Gastroesophageal sphincter (tissue), 4 donors: Measurements from ENCODE around the gene MFNG. TPM values are rescaled to one million over a fixed set of nuclear protein-coding genes. Genes with fewer than 3 reads are reported as not detected.

Source experiments
- ATAC-seq: fragments of 150-250 bp; one replicate; pipeline ENCODE4 v1.9.1; 2016; ENCODE audit warnings: mild to moderate bottlenecking, moderate library complexity
- H3K27ac ChIP-seq, 4 donors: fragments of 200-600 bp; sonication (generic) in 3 of 4; 1 replicate in 3 of 4; 2 replicates in 1 of 4; pipeline ENCODE4 v1.5.1; 2016 to 2019
- H3K27me3 ChIP-seq: fragments of 200-600 bp; sonication (generic); one replicate; pipeline ENCODE4 v1.5.1; 2019
- H3K36me3 ChIP-seq, 2 donors: fragments of 200-600 bp; sonication (generic); one replicate each; pipeline ENCODE4 v1.5.1; 2019; ENCODE audit warnings: control low read depth in 1 of 2
- H3K4me1 ChIP-seq, 3 donors: fragments of 200-600 bp; sonication (generic); 1 replicate in 2 of 3; 2 replicates in 1 of 3; pipeline ENCODE4 v1.5.1; 2016 to 2019; ENCODE audit warnings: control low read depth in 2 of 3
- H3K4me3 ChIP-seq, 2 donors: fragments of 200-600 bp; sonication (generic); one replicate each; pipeline ENCODE4 v1.5.1; 2019; ENCODE audit warnings: mild to moderate bottlenecking in 1 of 2, moderate library complexity in 1 of 2
- H3K9me3 ChIP-seq, 3 donors: fragments of 200-600 bp; sonication (generic); one replicate each; pipeline ENCODE4 v1.5.1; 2017 to 2019; ENCODE audit warnings: control low read depth in 2 of 3
- CTCF ChIP-seq, 4 experiments: fragments of 200-600 bp in 2 of 4; fragments of 450-650 bp in 2 of 4; sonication (generic) in 1 of 4; IDR thresholded peaks; one replicate each; pipeline ENCODE4 v1.5.1; 2017 to 2019; ENCODE audit warnings: antibody characterized with exemption in 4 of 4, mild to moderate bottlenecking in 2 of 4, moderate library complexity in 2 of 4
- EP300 ChIP-seq: sonication (generic); formaldehyde crosslinking; IDR thresholded peaks from one replicate; pipeline ENCODE4 v1.6.1; 2017; ENCODE audit warnings: antibody characterized with exemption, mild to moderate bottlenecking
- POLR2A ChIP-seq, 2 donors: fragments of 450-650 bp; IDR thresholded peaks; one replicate each; pipeline ENCODE4 v1.6.1; 2017; ENCODE audit warnings: antibody characterized with exemption in 2 of 2, mild to moderate bottlenecking in 2 of 2, moderate library complexity in 1 of 2
- POLR2AphosphoS5 ChIP-seq: sonication (generic); formaldehyde crosslinking; IDR thresholded peaks from one replicate; pipeline ENCODE4 v1.6.1; 2017; ENCODE audit warnings: antibody characterized with exemption
- WGBS, 2 donors: methylation state at CpG; one replicate each; pipeline ENCODE4 v1.1.5; 2018; ENCODE audit warnings: low coverage in 1 of 2; 5-methylcytosine and 5-hydroxymethylcytosine counted together
- total RNA-seq, 4 donors: library from RNA; depleted of rRNA; stranded (reverse); fragments of >200 nt; gene quantifications; one replicate each; pipeline ENCODE4 v1.1.0, GENCODE V29; 2016

MFNG gene
- total RNA-seq, 4 donors from 2014 or later = 6.4 to 14.6 (median 12.1) TPM

DNA sequence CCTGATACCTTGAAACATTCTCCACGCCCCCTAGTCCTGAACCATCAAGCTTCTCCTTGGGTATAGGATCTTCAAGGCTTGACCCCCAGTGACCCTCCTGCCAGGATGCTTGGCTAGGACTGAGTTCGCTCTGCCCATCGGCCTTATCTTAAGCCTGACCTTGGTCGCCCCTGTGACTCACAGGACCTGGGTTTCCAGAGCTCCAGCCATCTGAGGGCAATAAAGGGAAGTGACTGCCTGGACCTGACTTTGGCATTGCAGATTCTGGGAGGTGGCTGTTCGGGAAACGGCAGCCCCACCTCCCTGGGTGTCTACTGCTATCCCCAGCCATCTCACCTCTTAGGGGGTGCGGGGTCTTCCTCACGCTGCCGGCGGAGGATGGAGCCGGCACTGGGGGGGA is 17.7 kb upstream of the MFNG start:
- Histone ChIP-seq H3K9me3 (no peaks in the 10 kb centered on the region), H3K27me3 (peaks cover 69% of the 10 kb centered on the region), H3K4me3 (no peak overlapping the region), H3K36me3 (peaks cover 0 to 11% of the 10 kb centered on the region in 2 donors), H3K27ac (peak overlapping the region in 3 of 4 donors; percentile 43 to 66 (median 52)), H3K4me1 (peaks cover 0 to 48% (median 0%) of the 10 kb centered on the region in 3 donors)
- no CpG with 5 or more reads among the region's 11 CpGs for whole genome bisulfite sequencing, 2 donors
- TF ChIP-seq CTCF (IDR thresholded peaks at IDR 0.05) = no peak
- TF ChIP-seq POLR2AphosphoS5 = no peak
- no peak for TF ChIP-seq EP300
- TF ChIP-seq POLR2A (IDR thresholded peaks at IDR 0.05) = no peak
- no peak for ATAC-seq

GRCh38 chr22:37503183-37503683 is 17.0 kb upstream of the MFNG start:
- WGBS, 2 donors = 94% methylated on average over 2 of the region's 3 CpGs; no CpG with 5 or more reads in 1 of the 2 donors
- TF ChIP-seq POLR2AphosphoS5 = no peak
- TF ChIP-seq CTCF (IDR thresholded peaks at IDR 0.05) = no peak
- TF ChIP-seq POLR2A (IDR thresholded peaks at IDR 0.05) = no peak
- no peak for TF ChIP-seq EP300
- no peak for ATAC-seq
- Histone ChIP-seq H3K4me3 (no peak overlapping the region), H3K27ac (peak overlapping the region in 3 of 4 donors; percentile 28 to 54 (median 52)), H3K36me3 (peaks cover 0 to 11% of the 10 kb centered on the region in 2 donors), H3K4me1 (peaks cover 0 to 42% (median 0%) of the 10 kb centered on the region in 3 donors), H3K27me3 (peaks cover 69% of the 10 kb centered on the region), H3K9me3 (no peaks in the 10 kb centered on the region)

GRCh38 chr22:37502342-37503182 is 16.4 kb upstream of the MFNG start:
- Histone ChIP-seq H3K4me1 (peaks cover 0 to 42% (median 0%) of the 10 kb centered on the region in 3 donors), H3K27me3 (peaks cover 67% of the 10 kb centered on the region), H3K4me3 (no peak overlapping the region), H3K27ac (peak overlapping the region in 3 of 4 donors; percentile 28 to 60 (median 52)), H3K9me3 (no peaks in the 10 kb centered on the region), H3K36me3 (peaks cover 0 to 11% of the 10 kb centered on the region in 2 donors)
- peak; percentile 22 for ATAC-seq
- WGBS, 2 donors = 33 to 80% methylated on average over 1 of the region's 16 CpGs
- TF ChIP-seq POLR2AphosphoS5 (no peak), POLR2A (IDR thresholded peaks at IDR 0.05) (no peak), CTCF (IDR thresholded peaks at IDR 0.05) (no peak), EP300 (no peak)

GRCh38 chr22:37501610-37502341 is 15.6 kb upstream of the MFNG start:
- no peak for TF ChIP-seq POLR2A (IDR thresholded peaks at IDR 0.05)
- no peak for TF ChIP-seq CTCF (IDR thresholded peaks at IDR 0.05)
- TF ChIP-seq POLR2AphosphoS5 = no peak
- TF ChIP-seq EP300 = no peak
- H3K4me3 ChIP-seq = no peak overlapping the region
- H3K36me3 ChIP-seq = peaks cover 0 to 13% of the 10 kb centered on the region in 2 donors
- peaks cover 0 to 42% (median 0%) of the 10 kb centered on the region in 3 donors for H3K4me1 ChIP-seq
- 16 to 28% methylated on average over 6 of the region's 14 CpGs for WGBS, 2 donors
- H3K27ac ChIP-seq = peak overlapping the region in 3 of 4 donors; percentile 28 to 60 (median 52)
- H3K27me3 ChIP-seq = peaks cover 70% of the 10 kb centered on the region
- no peaks in the 10 kb centered on the region for H3K9me3 ChIP-seq
- ATAC-seq = peak; percentile 59
